Spinal cord (tissue), 10 donors: ENCODE data around the gene VAMP5. TPM values are rescaled to one million over a fixed set of nuclear protein-coding genes. Genes with fewer than 3 reads are reported as not detected.

Experiments used
- DNase-seq, 6 donors: peaks; one replicate each; pipeline versions ENCODE4 v3.0.0 to v3.0.0-alpha.2; 2013 to 2015; ENCODE audit warnings: low spot score in 6 of 6, low read depth in 4 of 6
- H3K27ac ChIP-seq: one replicate; pipeline ENCODE4 v1.5.1; 2013; ENCODE audit warnings: low read depth, low read length, control low read depth
- H3K27me3 ChIP-seq: one replicate; pipeline ENCODE4 v1.6.1; 2013; ENCODE audit warnings: low read length; ENCODE audit not compliant: control insufficient read depth, insufficient read depth
- H3K36me3 ChIP-seq: one replicate; pipeline ENCODE4 v1.6.1; 2013; ENCODE audit warnings: low read length; ENCODE audit not compliant: control insufficient read depth, insufficient read depth
- H3K4me1 ChIP-seq: one replicate; pipeline ENCODE4 v1.6.1; 2013; ENCODE audit warnings: low read length; ENCODE audit not compliant: control insufficient read depth, insufficient read depth
- H3K4me3 ChIP-seq: one replicate; pipeline ENCODE4 v1.5.1; 2013; ENCODE audit warnings: low read depth, low read length, control low read depth
- H3K9me3 ChIP-seq: one replicate; pipeline ENCODE4 v1.6.1; 2013; ENCODE audit warnings: low read length; ENCODE audit not compliant: control insufficient read depth, insufficient read depth
- WGBS: methylation state at CpG from one replicate; pipeline ENCODE4 v1.1.5; 2013; ENCODE audit warnings: missing lambda C conversion rate; ENCODE audit not compliant: insufficient coverage; 5-methylcytosine and 5-hydroxymethylcytosine counted together
- long read RNA-seq, 4 donors: transcript quantifications; one replicate each; lab custom pipeline, GENCODE V29; 2026
- polyA plus RNA-seq, 2 donors: library from polyadenylated mRNA; unstranded; fragments of 120-200 nt; gene quantifications; one replicate each; pipeline ENCODE4 v1.2.1, GENCODE V29; 2013; ENCODE audit not compliant: insufficient read length in 2 of 2
- total RNA-seq, 2 donors: library from RNA; depleted of rRNA in 1 of 2; stranded (reverse); fragments of 120-200 nt in 1 of 2; fragments of >200 nt in 1 of 2; gene quantifications; one replicate each; pipeline versions ENCODE4 v1.2.3 to v1.2.4, GENCODE V29; 2013 to 2014
- donor health status: healthy.

The VAMP5 gene, protein sequence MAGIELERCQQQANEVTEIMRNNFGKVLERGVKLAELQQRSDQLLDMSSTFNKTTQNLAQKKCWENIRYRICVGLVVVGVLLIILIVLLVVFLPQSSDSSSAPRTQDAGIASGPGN
- total RNA-seq (10 to 100 TPM; 13.7 to 45.4 TPM), polyA plus RNA-seq (10 to 100 TPM; 27.1 to 43.5 TPM)
- long read RNA-seq, donor 1, transcript VAMP5-201 (3 exons, 689 nt), result major isoform, 30 of 30 reads
- long read RNA-seq, donor 1, partial matches to known transcripts, result 0 of 30 reads
- long read RNA-seq, donor 1, other reads (novel, unspliced or antisense), result 0 of 30 reads
- long read RNA-seq, donor 2, transcript VAMP5-201 (3 exons, 689 nt), result major isoform, 13 of 13 reads
- long read RNA-seq, donor 2, partial matches to known transcripts, result 0 of 13 reads
- long read RNA-seq, donor 2, other reads (novel, unspliced or antisense), result 0 of 13 reads
- long read RNA-seq, donor 3, transcript VAMP5-201 (3 exons, 689 nt), result major isoform, 33 of 51 reads
- long read RNA-seq, donor 3, partial matches to known transcripts, result 11 of 51 reads
- long read RNA-seq, donor 3, other reads (novel, unspliced or antisense), result 6 of 51 reads
- long read RNA-seq, donor 4, transcript VAMP5-201 (3 exons, 689 nt), result major isoform, 100 of 147 reads
- long read RNA-seq, donor 4, transcript VAMP5-202 (2 exons, 564 nt), result minor isoform, 7 of 147 reads
- long read RNA-seq, donor 4, partial matches to known transcripts, result 22 of 147 reads
- long read RNA-seq, donor 4, other reads (novel, unspliced or antisense), result 18 of 147 reads

GRCh38 chr2:85584354-85584856 is at the start of gene VAMP5:
Gene VAMP5, plus strand, starts transcription at chr2:85584431. Its CDS starts 60 bp downstream, at chr2:85584491.
- DNase-seq, result peak in 1 of 6 donors; percentile 54
- Histone ChIP-seq H3K4me1 (peaks cover 27% of the 10 kb centered on the region), H3K27me3 (peaks cover 20% of the 10 kb centered on the region), H3K36me3 (no peaks in the 10 kb centered on the region), H3K9me3 (no peaks in the 10 kb centered on the region), H3K27ac (peak within 1 kb of the TSS; percentile 79), H3K4me3 (peak within 1 kb of the TSS; percentile 49)
- WGBS, result 2% methylated on average over 47 of the region's 52 CpGs

GRCh38 chr2:85534881-85535280 is 49.4 kb upstream of the VAMP5 start:
- Histone ChIP-seq H3K4me1 (peaks cover 14% of the 10 kb centered on the region), H3K27ac (no peak overlapping the region), H3K27me3 (no peaks in the 10 kb centered on the region), H3K9me3 (no peaks in the 10 kb centered on the region), H3K36me3 (peaks cover 2% of the 10 kb centered on the region), H3K4me3 (no peak overlapping the region)
- WGBS, result 83% methylated on average over 2 of the region's 3 CpGs
- DNase-seq, result no peak

- no CpG with 5 or more reads among the region's 3 CpGs for WGBS
- Histone ChIP-seq H3K9me3 (no peaks in the 10 kb centered on the region), H3K27ac (no peak overlapping the region), H3K27me3 (no peaks in the 10 kb centered on the region), H3K36me3 (peaks cover 4% of the 10 kb centered on the region), H3K4me1 (peaks cover 14% of the 10 kb centered on the region), H3K4me3 (no peak overlapping the region)
- DNase-seq, result peak in 1 of 6 donors; percentile 66
These were observed 47.8 kb upstream of the VAMP5 start for GRCh38 chr2:85536479-85536878.

GRCh38 chr2:85537600-85538506 is 46.4 kb upstream of the VAMP5 start:
- Histone ChIP-seq H3K36me3 (peaks cover 9% of the 10 kb centered on the region), H3K9me3 (no peaks in the 10 kb centered on the region), H3K27ac (peak overlapping the region; percentile 100), H3K27me3 (no peaks in the 10 kb centered on the region), H3K4me3 (peak overlapping the region; percentile 97), H3K4me1 (peaks cover 14% of the 10 kb centered on the region)
- 1% methylated on average over 32 of the region's 35 CpGs for WGBS
- DNase-seq, result peak in 3 of 6 donors; percentile 47 to 87 (median 80)

GRCh38 chr2:85538507-85539360 is 45.5 kb upstream of the VAMP5 start, which contains the start of gene MAT2A:
Gene MAT2A, plus strand, starts transcription at chr2:85539168. Its CDS starts 120 bp downstream, at chr2:85539288.
- Histone ChIP-seq H3K9me3 (no peaks in the 10 kb centered on the region), H3K4me1 (peaks cover 14% of the 10 kb centered on the region), H3K4me3 (peak within 1 kb of the TSS; percentile 97)

GRCh38 chr2:85539361-85540132 is 44.7 kb upstream of the VAMP5 start:
- peak in 4 of 6 donors; percentile 60 to 93 (median 82) for DNase-seq
- H3K4me3 ChIP-seq, result peak overlapping the region; percentile 97
- peaks cover 13% of the 10 kb centered on the region for H3K36me3 ChIP-seq
- H3K27ac ChIP-seq, result peak overlapping the region; percentile 100
- no peaks in the 10 kb centered on the region for H3K9me3 ChIP-seq
- 0% methylated on average over 60 of the region's 67 CpGs for WGBS
- H3K4me1 ChIP-seq, result peaks cover 14% of the 10 kb centered on the region
- no peaks in the 10 kb centered on the region for H3K27me3 ChIP-seq

More at GRCh38 chr2:85538507-85539360, 45.5 kb upstream of the VAMP5 start, which contains the start of gene MAT2A:
- WGBS, result under 1% methylated on average over 92 of the region's 92 CpGs
- DNase-seq, result peak; percentile 85 to 98 (median 95)
- Histone ChIP-seq H3K27ac (peak within 1 kb of the TSS; percentile 100), H3K36me3 (peaks cover 13% of the 10 kb centered on the region), H3K27me3 (no peaks in the 10 kb centered on the region)

DNA sequence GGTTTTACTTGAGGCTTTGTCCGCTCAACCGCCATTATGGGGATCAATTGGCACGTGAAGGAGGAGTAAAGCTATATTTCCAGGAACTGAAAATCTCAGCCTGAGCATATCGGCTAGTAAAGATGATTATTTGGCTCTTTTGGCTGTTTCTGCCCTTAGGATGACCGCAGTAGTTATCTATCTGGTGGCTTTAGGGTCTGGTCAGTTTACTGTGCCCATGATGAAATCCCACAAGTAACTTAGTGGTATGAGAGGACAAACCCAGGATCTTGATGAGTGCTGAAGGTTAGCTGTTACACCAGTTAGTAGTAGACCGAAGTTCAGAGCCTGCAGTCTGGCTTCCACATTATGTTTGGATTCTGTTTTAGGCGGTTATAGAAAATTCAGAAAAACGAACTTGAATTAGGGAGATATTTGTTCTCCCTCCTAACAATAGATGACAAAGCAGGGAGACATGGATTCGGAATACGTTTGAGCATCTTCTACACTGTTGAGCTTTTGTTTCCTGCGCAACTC is 44.0 kb upstream of the VAMP5 start:
- Histone ChIP-seq H3K4me1 (peaks cover 14% of the 10 kb centered on the region), H3K27ac (peak overlapping the region; percentile 100), H3K4me3 (peak overlapping the region; percentile 97), H3K36me3 (peaks cover 18% of the 10 kb centered on the region), H3K27me3 (no peaks in the 10 kb centered on the region), H3K9me3 (no peaks in the 10 kb centered on the region)
- WGBS, result 0% methylated on average over 5 of the region's 11 CpGs
- DNase-seq, result peak in 2 of 6 donors; percentile 30 to 35

DNA sequence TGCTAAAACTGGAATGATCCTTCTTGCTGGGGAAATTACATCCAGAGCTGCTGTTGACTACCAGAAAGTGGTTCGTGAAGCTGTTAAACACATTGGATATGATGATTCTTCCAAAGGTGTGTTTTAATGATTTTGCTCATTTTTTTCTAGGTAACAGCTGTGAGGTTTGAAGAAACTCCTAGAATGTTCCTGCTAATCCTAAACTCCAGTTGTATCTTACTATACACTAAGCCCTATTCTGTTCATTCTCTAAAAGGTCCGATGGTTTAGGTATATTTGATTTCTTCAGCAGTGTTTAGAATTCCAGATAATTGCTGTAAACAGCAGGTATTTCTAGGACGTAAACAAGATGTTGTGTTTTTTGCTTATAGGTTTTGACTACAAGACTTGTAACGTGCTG is 43.0 kb upstream of the VAMP5 start:
- Histone ChIP-seq H3K4me1 (peaks cover 14% of the 10 kb centered on the region), H3K27ac (no peak overlapping the region), H3K4me3 (peak overlapping the region; percentile 97), H3K36me3 (peaks cover 23% of the 10 kb centered on the region), H3K9me3 (no peaks in the 10 kb centered on the region), H3K27me3 (no peaks in the 10 kb centered on the region)
- DNase-seq, result no peak
- WGBS, result 37% methylated on average over 3 of the region's 4 CpGs
